Activated B cell treated with CpG ODN at 0.5 μM for 24 hours (primary cell): ENCODE data around the gene DBH. TPM values are rescaled to one million over a fixed set of nuclear protein-coding genes. Genes with fewer than 3 reads are reported as not detected.

Source experiments
- ATAC-seq: fragments of 200-7000 bp; cut with Tn5 transposase; one replicate; pipeline ENCODE4 v1.10.0; 2021; ENCODE audit warnings: low read depth, mild to moderate bottlenecking, moderate library complexity
- CTCF ChIA-PET: fragments of 350-600 bp; sonication (Branson Sonifier 250); formaldehyde crosslinking; loops from one replicate; lab custom pipeline; 2021; ENCODE audit warnings: antibody characterized with exemption; lab: Charles Lee
- POLR2A ChIA-PET: fragments of 350-600 bp; sonication (Branson Sonifier 250); formaldehyde crosslinking; loops from one replicate; lab custom pipeline; 2021; ENCODE audit warnings: antibody characterized with exemption; lab: Charles Lee
- DNase-seq: peaks from one replicate; pipeline ENCODE4 v3.0.0; 2022
- H3K27ac Mint-ChIP-seq: one replicate; pipeline ENCODE4 v1.8.0; 2020; ENCODE audit warnings: mixed read lengths
- H3K27me3 Mint-ChIP-seq: one replicate; pipeline ENCODE4 v1.8.0; 2021; ENCODE audit warnings: mixed read lengths
- H3K36me3 Mint-ChIP-seq: one replicate; pipeline ENCODE4 v1.8.0; 2021; ENCODE audit warnings: low read depth, mixed read lengths
- H3K4me1 Mint-ChIP-seq: one replicate; pipeline ENCODE4 v1.8.0; 2021; ENCODE audit warnings: mixed read lengths
- H3K4me3 Mint-ChIP-seq: one replicate; pipeline ENCODE4 v1.8.0; 2020; ENCODE audit warnings: mild to moderate bottlenecking, mixed read lengths
- H3K9me3 Mint-ChIP-seq: one replicate; pipeline ENCODE4 v1.8.0; 2020; ENCODE audit warnings: mixed read lengths
- intact Hi-C: fragments of 100-400 bp; cut with micrococcal nuclease; formaldehyde crosslinking; loops from one replicate; pipeline ENCODE4 v1.15.1; 2024
- total RNA-seq: library from RNA; stranded (reverse); gene quantifications from 2 replicates; pipeline ENCODE4 v1.2.3, GENCODE V29; 2022
- TF ChIP-seq, protein P1 (sequence below): fragments of 200-600 bp; IDR thresholded peaks from one replicate; pipeline ENCODE4 v1.8.0; 2022; ENCODE audit warnings: antibody characterized with exemption, mild to moderate bottlenecking

DBH gene
- total RNA-seq, 1 donor from 2014 or later: not detected

DNA sequence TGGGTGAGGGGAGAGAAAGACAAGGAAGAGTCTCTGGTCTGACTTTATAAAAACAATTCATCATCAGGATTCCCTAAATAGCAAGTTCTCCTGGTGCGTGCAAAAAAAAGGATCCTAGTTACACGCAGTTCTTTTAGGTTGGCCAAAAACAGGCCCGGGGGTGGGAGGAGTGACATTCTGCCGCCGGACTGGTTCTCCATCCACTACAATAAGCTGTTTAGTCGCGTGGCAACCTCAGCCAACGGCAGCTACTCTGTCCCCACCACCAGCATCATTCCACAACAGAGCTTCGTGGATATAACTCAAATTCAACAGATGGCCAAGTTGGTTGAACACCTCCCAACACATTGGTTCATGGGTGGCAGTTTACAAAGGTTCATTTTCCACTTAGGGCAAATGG lies 24.1 kb upstream of the DBH start:
- intact Hi-C loops: no loop called here
- CTCF ChIA-PET: no interaction called here
- no peak for ATAC-seq
- POLR2A ChIA-PET: no interaction called here
- no peak overlapping the region for H3K27ac Mint-ChIP-seq
- H3K36me3 Mint-ChIP-seq: no peaks in the 10 kb centered on the region
- DNase-seq: no peak
- H3K4me1 Mint-ChIP-seq: no peaks in the 10 kb centered on the region
- TF ChIP-seq, protein P1, sequence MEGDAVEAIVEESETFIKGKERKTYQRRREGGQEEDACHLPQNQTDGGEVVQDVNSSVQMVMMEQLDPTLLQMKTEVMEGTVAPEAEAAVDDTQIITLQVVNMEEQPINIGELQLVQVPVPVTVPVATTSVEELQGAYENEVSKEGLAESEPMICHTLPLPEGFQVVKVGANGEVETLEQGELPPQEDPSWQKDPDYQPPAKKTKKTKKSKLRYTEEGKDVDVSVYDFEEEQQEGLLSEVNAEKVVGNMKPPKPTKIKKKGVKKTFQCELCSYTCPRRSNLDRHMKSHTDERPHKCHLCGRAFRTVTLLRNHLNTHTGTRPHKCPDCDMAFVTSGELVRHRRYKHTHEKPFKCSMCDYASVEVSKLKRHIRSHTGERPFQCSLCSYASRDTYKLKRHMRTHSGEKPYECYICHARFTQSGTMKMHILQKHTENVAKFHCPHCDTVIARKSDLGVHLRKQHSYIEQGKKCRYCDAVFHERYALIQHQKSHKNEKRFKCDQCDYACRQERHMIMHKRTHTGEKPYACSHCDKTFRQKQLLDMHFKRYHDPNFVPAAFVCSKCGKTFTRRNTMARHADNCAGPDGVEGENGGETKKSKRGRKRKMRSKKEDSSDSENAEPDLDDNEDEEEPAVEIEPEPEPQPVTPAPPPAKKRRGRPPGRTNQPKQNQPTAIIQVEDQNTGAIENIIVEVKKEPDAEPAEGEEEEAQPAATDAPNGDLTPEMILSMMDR: no peak
- H3K9me3 Mint-ChIP-seq: no peaks in the 10 kb centered on the region
- peaks cover 46% of the 10 kb centered on the region for H3K27me3 Mint-ChIP-seq
- H3K4me3 Mint-ChIP-seq: no peak overlapping the region

DNA sequence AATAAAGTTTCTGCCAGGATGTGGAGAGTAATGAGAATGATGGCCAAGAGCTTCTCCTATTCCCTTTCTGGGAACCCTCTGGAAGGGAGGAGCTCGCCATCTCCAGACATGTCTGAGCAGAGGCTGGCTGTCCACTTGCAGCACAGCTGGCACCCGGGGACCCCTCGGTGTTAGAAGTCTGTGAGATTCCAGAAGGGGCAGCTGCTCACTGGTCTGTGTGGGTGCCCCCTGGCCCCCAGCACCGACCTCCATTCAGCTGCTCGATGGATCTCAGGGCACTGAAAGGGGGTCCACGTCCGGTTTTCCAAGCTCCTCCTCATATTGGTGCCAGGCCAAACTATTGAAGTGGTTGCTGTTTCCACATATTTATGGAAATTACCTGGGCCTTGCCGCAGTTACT lies 23.3 kb upstream of the DBH start:
- ATAC-seq (no peak), DNase-seq (no peak)
- H3K4me3 Mint-ChIP-seq: no peak overlapping the region
- ChIA-PET CTCF (no interaction called here), POLR2A (no interaction called here)
- peaks cover 40% of the 10 kb centered on the region for H3K27me3 Mint-ChIP-seq
- no peaks in the 10 kb centered on the region for H3K36me3 Mint-ChIP-seq
- no peak overlapping the region for H3K27ac Mint-ChIP-seq
- TF ChIP-seq, protein P1: no peak
- intact Hi-C loops: no loop called here
- no peaks in the 10 kb centered on the region for H3K9me3 Mint-ChIP-seq
- H3K4me1 Mint-ChIP-seq: no peaks in the 10 kb centered on the region

DNA sequence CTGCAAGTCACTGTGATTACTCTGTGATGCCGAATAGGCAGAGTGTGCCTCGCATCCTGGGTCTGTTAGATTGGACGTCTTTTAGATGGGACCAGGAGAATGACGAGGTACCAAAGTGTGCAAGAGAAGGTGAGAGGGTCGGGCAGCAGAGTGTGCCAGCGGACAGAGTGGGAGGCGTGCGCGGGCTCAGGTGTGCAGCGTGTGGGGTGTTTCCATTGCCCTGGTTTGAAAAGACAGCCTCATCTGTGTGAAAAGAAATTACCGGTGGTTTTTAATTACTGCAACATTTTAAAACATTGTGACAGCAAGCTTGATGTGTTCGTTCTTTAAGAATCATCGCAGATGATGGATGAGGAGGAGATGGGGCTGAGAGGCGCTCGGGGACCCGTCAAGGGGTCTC lies 22.7 kb upstream of the DBH start:
- DNase-seq: no peak
- intact Hi-C loops: no loop called here
- Mint-ChIP-seq H3K4me3 (no peak overlapping the region), H3K9me3 (no peaks in the 10 kb centered on the region), H3K36me3 (no peaks in the 10 kb centered on the region), H3K27ac (no peak overlapping the region), H3K27me3 (peaks cover 37% of the 10 kb centered on the region), H3K4me1 (no peaks in the 10 kb centered on the region)
- POLR2A ChIA-PET: no interaction called here
- CTCF ChIA-PET: no interaction called here
- TF ChIP-seq, protein P1: no peak
- ATAC-seq: no peak

DNA sequence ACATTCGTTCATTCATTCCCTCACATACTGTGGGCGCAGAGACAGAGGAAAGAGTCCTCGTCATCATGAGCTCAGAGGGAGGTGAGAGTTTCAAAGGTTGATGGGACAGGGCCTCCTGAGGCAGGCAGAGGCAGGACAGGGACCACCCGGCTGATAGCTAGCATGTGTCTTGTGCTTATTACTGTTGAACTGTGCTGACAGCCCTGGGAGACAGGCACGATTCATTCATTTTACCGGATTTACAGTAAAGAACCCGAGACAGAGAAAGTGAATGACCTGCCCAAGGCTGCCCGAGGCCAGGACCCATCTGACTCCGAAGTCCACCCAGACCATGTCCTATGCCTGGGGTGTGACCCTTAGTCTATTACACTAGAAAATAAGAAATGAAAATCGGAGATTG lies 22.1 kb upstream of the DBH start:
- no peak for DNase-seq
- no peak overlapping the region for H3K4me3 Mint-ChIP-seq
- CTCF ChIA-PET: no interaction called here
- H3K4me1 Mint-ChIP-seq: no peaks in the 10 kb centered on the region
- no peak for ATAC-seq
- TF ChIP-seq, protein P1: no peak
- no peaks in the 10 kb centered on the region for H3K9me3 Mint-ChIP-seq
- no peaks in the 10 kb centered on the region for H3K36me3 Mint-ChIP-seq
- intact Hi-C loops: no loop called here
- POLR2A ChIA-PET: no interaction called here
- peaks cover 37% of the 10 kb centered on the region for H3K27me3 Mint-ChIP-seq
- H3K27ac Mint-ChIP-seq: no peak overlapping the region

DNA sequence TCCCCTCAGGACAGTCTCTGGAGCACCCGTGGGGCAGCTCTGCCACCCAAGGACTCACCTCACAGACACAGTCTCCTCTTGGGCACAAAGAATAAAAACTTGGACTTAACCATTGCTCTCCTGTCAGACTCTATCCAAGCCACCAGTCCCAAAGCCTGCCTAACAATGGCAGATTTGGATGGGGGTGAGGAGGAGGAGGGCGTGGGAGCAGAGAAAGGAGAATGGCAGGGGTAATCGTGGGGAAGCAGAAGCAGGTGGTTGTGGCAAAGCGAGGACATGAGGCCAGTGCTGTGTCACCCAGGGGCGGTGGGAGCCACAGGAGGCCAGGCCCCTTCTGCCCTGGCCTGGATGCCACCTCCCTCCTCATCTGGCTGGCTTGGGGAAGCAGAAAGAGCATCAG lies 21.5 kb upstream of the DBH start:
- ChIA-PET POLR2A (no interaction called here), CTCF (no interaction called here)
- no peak overlapping the region for H3K4me3 Mint-ChIP-seq
- no peak for ATAC-seq
- no peak for DNase-seq
- H3K9me3 Mint-ChIP-seq: no peaks in the 10 kb centered on the region
- peaks cover 34% of the 10 kb centered on the region for H3K27me3 Mint-ChIP-seq
- intact Hi-C loops: no loop called here
- TF ChIP-seq, protein P1: no peak
- H3K4me1 Mint-ChIP-seq: peaks cover 1% of the 10 kb centered on the region
- no peaks in the 10 kb centered on the region for H3K36me3 Mint-ChIP-seq
- H3K27ac Mint-ChIP-seq: no peak overlapping the region
